ENCODE measurements around the gene TSPAN3.

DNA sequence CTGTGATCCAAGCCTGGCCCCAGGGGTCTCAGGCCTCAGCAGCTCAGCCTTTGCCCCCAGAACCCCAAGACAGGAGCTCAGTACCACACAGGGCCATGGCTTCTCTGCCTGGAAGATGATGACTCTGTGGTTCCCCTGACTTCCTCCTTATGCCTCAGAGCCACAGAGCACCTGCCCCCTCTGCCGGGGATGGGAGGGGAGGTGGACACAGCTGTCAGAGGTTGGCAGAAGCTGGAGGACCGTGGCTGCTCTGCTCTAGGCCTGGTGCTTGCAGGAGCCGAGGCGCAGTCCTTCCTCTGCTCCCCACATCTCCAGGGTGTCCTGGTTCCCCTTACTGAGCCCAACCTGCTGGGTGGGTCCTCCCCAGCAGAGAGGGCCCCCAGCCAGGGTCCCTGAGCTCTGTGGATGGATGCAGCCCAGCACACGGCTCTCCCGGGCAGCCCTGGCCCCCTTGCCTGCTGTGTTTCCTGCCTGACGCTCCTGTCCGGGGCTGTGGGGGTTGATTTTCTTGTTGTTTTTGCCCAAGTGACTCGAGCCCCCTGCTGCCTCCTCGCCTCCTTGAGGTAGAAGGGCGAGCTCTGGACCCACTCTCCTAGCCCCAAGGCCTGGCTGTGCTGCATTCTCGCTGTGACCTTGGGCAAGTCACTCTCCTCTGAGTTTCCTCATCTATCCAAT, 39.4 kb downstream of the TSPAN3 start:
- TF ChIP-seq, protein P1, sequence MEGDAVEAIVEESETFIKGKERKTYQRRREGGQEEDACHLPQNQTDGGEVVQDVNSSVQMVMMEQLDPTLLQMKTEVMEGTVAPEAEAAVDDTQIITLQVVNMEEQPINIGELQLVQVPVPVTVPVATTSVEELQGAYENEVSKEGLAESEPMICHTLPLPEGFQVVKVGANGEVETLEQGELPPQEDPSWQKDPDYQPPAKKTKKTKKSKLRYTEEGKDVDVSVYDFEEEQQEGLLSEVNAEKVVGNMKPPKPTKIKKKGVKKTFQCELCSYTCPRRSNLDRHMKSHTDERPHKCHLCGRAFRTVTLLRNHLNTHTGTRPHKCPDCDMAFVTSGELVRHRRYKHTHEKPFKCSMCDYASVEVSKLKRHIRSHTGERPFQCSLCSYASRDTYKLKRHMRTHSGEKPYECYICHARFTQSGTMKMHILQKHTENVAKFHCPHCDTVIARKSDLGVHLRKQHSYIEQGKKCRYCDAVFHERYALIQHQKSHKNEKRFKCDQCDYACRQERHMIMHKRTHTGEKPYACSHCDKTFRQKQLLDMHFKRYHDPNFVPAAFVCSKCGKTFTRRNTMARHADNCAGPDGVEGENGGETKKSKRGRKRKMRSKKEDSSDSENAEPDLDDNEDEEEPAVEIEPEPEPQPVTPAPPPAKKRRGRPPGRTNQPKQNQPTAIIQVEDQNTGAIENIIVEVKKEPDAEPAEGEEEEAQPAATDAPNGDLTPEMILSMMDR (IDR thresholded peaks at IDR 0.05 in 4 of 5, conservative IDR thresholded peaks at IDR 0.05 in 1 of 5): no peak
- TF ChIP-seq POLR2A (IDR thresholded peaks at IDR 0.05): no peak

All from gastrocnemius medialis (tissue), 4 donors.